ENCODE results near the gene RUVBL1.

The RUVBL1 gene

GRCh38 chr3:128067489-128067888 lies 56.1 kb downstream of the RUVBL1 start:
- no peak for DNase-seq (ENCODE audit: low read depth in 1 of 2, low spot score in 1 of 2)
- Histone ChIP-seq H3K4me3 (replicated peaks; ENCODE audit: insufficient read depth, low read length) (no peak overlapping the region), H3K27me3 (ENCODE audit: insufficient read depth, poor library complexity, severe bottlenecking) (no peaks in the 10 kb centered on the region), H3K27ac (replicated peaks) (no peak overlapping the region)
- TF ChIP-seq SPI1 (IDR thresholded peaks at IDR 0.05; ENCODE audit: borderline replicate concordance, low read depth) (no peak), POLR2AphosphoS5 (IDR thresholded peaks at IDR 0.05; ENCODE audit: low read depth) (no peak), GABPA (IDR thresholded peaks at IDR 0.05; ENCODE audit: low read depth) (no peak), REST (IDR thresholded peaks at IDR 0.05; ENCODE audit: insufficient replicate concordance, low read depth) (no peak), CTCF (IDR thresholded peaks at IDR 0.05; ENCODE audit: insufficient read depth, low read length) (no peak)

- Histone ChIP-seq H3K27ac (replicated peaks) (no peak overlapping the region), H3K4me3 (replicated peaks; ENCODE audit: insufficient read depth, low read length) (no peak overlapping the region), H3K27me3 (ENCODE audit: insufficient read depth, poor library complexity, severe bottlenecking) (no peaks in the 10 kb centered on the region)
- TF ChIP-seq CTCF (IDR thresholded peaks at IDR 0.05; ENCODE audit: insufficient read depth, low read length) (no peak), POLR2AphosphoS5 (IDR thresholded peaks at IDR 0.05; ENCODE audit: low read depth) (no peak), GABPA (IDR thresholded peaks at IDR 0.05; ENCODE audit: low read depth) (no peak), SPI1 (IDR thresholded peaks at IDR 0.05; ENCODE audit: borderline replicate concordance, low read depth) (no peak), REST (IDR thresholded peaks at IDR 0.05; ENCODE audit: insufficient replicate concordance, low read depth) (no peak)
- no peak for DNase-seq (ENCODE audit: low read depth in 1 of 2, low spot score in 1 of 2)
Measured at GRCh38 chr3:128066676-128067075, 56.9 kb downstream of the RUVBL1 start.

- no peak for DNase-seq (ENCODE audit: low read depth in 1 of 2, low spot score in 1 of 2)
- H3K27me3 ChIP-seq (ENCODE audit: insufficient read depth, poor library complexity, severe bottlenecking): no peaks in the 10 kb centered on the region
- H3K4me3 ChIP-seq (replicated peaks; ENCODE audit: insufficient read depth, low read length): no peak overlapping the region
- no peak for TF ChIP-seq SPI1 (IDR thresholded peaks at IDR 0.05; ENCODE audit: borderline replicate concordance, low read depth)
- no peak for TF ChIP-seq POLR2AphosphoS5 (IDR thresholded peaks at IDR 0.05; ENCODE audit: low read depth)
- H3K27ac ChIP-seq (replicated peaks): no peak overlapping the region
Measured at GRCh38 chr3:128066114-128066513, 57.5 kb downstream of the RUVBL1 start.

- Histone ChIP-seq H3K4me3 (replicated peaks; ENCODE audit: insufficient read depth, low read length) (no peak overlapping the region), H3K27me3 (ENCODE audit: insufficient read depth, poor library complexity, severe bottlenecking) (no peaks in the 10 kb centered on the region), H3K27ac (replicated peaks) (no peak overlapping the region)
- TF ChIP-seq POLR2AphosphoS5 (IDR thresholded peaks at IDR 0.05; ENCODE audit: low read depth): no peak
- TF ChIP-seq REST (IDR thresholded peaks at IDR 0.05; ENCODE audit: insufficient replicate concordance, low read depth): no peak
- no peak for TF ChIP-seq CTCF (IDR thresholded peaks at IDR 0.05; ENCODE audit: insufficient read depth, low read length)
- no peak for TF ChIP-seq SPI1 (IDR thresholded peaks at IDR 0.05; ENCODE audit: borderline replicate concordance, low read depth)
- TF ChIP-seq GABPA (IDR thresholded peaks at IDR 0.05; ENCODE audit: low read depth): no peak
- no peak for DNase-seq (ENCODE audit: low read depth in 1 of 2, low spot score in 1 of 2)
Measured at GRCh38 chr3:128064962-128065361, 58.6 kb downstream of the RUVBL1 start.
